IPS-18a (cell line): Measurements from ENCODE around the gene PRAF2.

Source experiments
- H3K27ac ChIP-seq: one replicate; pipeline ENCODE4 v1.5.1; 2013; ENCODE audit warnings: low read length
- H3K27me3 ChIP-seq: one replicate; pipeline ENCODE4 v1.6.1; 2013; ENCODE audit warnings: mild to moderate bottlenecking, low read length; ENCODE audit not compliant: control insufficient read depth, insufficient read depth
- H3K36me3 ChIP-seq: one replicate; pipeline ENCODE4 v1.6.1; 2013; ENCODE audit warnings: low read depth, low read length; ENCODE audit not compliant: control insufficient read depth
- H3K4me1 ChIP-seq: one replicate; pipeline ENCODE4 v1.6.1; 2013; ENCODE audit warnings: low read depth, low read length; ENCODE audit not compliant: control insufficient read depth
- H3K4me3 ChIP-seq: one replicate; pipeline ENCODE4 v1.5.1; 2013; ENCODE audit warnings: low read length
- H3K9ac ChIP-seq: one replicate; pipeline ENCODE4 v1.6.1; 2013; ENCODE audit warnings: mild to moderate bottlenecking, low read length, moderate library complexity
- H3K9me3 ChIP-seq: one replicate; pipeline ENCODE4 v1.6.1; 2013; ENCODE audit warnings: low read depth, low read length; ENCODE audit not compliant: control insufficient read depth

PRAF2 gene, protein sequence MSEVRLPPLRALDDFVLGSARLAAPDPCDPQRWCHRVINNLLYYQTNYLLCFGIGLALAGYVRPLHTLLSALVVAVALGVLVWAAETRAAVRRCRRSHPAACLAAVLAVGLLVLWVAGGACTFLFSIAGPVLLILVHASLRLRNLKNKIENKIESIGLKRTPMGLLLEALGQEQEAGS

GRCh38 chrX:49073601-49074575 is at the start of gene PRAF2:
Gene PRAF2, minus strand, starts transcription at chrX:49074002. Its CDS starts 15 bp downstream, at chrX:49073987.
- H3K9ac ChIP-seq, result peak within 1 kb of the TSS; percentile 36
- peaks cover 2% of the 10 kb centered on the region for H3K9me3 ChIP-seq
- no peaks in the 10 kb centered on the region for H3K4me1 ChIP-seq
- H3K4me3 ChIP-seq, result peak within 1 kb of the TSS; percentile 74
- no peaks in the 10 kb centered on the region for H3K27me3 ChIP-seq
- no peak within 1 kb of the TSS for H3K27ac ChIP-seq
- H3K36me3 ChIP-seq, result no peaks in the 10 kb centered on the region

GRCh38 chrX:49122499-49122898 is 48.7 kb upstream of the PRAF2 start:
- no peak overlapping the region for H3K27ac ChIP-seq
- no peak overlapping the region for H3K9ac ChIP-seq
- H3K4me1 ChIP-seq, result no peaks in the 10 kb centered on the region
- peak overlapping the region; percentile 68 for H3K4me3 ChIP-seq
- no peaks in the 10 kb centered on the region for H3K9me3 ChIP-seq
- no peaks in the 10 kb centered on the region for H3K27me3 ChIP-seq
- H3K36me3 ChIP-seq, result peaks cover 2% of the 10 kb centered on the region

DNA sequence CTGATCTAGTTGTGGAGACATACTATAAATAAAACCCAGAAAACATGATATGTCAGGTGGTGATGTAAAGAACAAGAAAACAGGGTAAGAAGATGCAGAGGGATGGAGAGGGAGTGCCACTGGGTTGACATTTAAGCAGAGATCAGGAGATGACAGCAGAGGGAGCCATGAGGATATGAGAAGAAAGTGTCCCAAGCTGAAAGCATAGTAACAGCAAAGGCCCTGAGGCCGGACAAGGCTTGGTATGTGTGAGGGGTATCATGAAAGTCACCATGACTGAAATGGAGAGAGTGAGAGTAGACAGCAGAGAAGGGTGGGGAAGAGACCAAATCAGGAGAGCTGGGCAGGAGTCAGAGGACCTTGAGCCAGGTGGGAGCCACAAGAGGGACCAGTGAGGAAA is 46.3 kb upstream of the PRAF2 start:
- Histone ChIP-seq H3K27me3 (no peaks in the 10 kb centered on the region), H3K9me3 (no peaks in the 10 kb centered on the region), H3K27ac (no peak overlapping the region), H3K36me3 (peaks cover 8% of the 10 kb centered on the region), H3K4me1 (no peaks in the 10 kb centered on the region), H3K9ac (no peak overlapping the region), H3K4me3 (no peak overlapping the region)

DNA sequence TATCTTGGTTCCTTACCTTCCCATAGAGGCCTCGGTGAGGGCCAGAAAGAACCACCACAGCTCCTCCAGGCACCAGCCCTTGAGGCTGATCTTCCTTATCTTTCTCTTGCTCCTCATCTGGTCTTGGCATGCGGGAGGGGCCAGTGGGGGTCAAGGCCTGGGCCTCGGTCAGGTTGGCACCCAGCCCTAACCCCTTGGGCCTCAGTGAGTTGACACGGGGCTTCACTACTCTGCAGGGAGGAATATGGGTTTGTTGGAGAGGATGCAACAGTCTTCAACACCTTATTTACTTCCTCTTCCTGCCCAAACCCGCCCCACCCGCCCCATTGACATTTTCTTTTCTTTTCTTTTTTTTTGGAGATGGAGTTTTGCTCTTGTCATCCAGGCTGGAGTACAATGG is 43.8 kb upstream of the PRAF2 start:
- Histone ChIP-seq H3K4me3 (no peak overlapping the region), H3K36me3 (peaks cover 18% of the 10 kb centered on the region), H3K9ac (no peak overlapping the region), H3K9me3 (peaks cover 3% of the 10 kb centered on the region), H3K4me1 (no peaks in the 10 kb centered on the region), H3K27ac (no peak overlapping the region), H3K27me3 (no peaks in the 10 kb centered on the region)

- H3K27ac ChIP-seq, result no peak overlapping the region
- no peak overlapping the region for H3K4me3 ChIP-seq
- peaks cover 3% of the 10 kb centered on the region for H3K9me3 ChIP-seq
- no peak overlapping the region for H3K9ac ChIP-seq
- no peaks in the 10 kb centered on the region for H3K27me3 ChIP-seq
- H3K4me1 ChIP-seq, result no peaks in the 10 kb centered on the region
- H3K36me3 ChIP-seq, result peaks cover 22% of the 10 kb centered on the region
These were observed 42.9 kb upstream of the PRAF2 start for GRCh38 chrX:49116716-49117115.

GRCh38 chrX:49116076-49116475 is 42.3 kb upstream of the PRAF2 start:
- Histone ChIP-seq H3K4me1 (no peaks in the 10 kb centered on the region), H3K4me3 (no peak overlapping the region), H3K9ac (no peak overlapping the region), H3K9me3 (peaks cover 3% of the 10 kb centered on the region), H3K27ac (no peak overlapping the region), H3K36me3 (peaks cover 22% of the 10 kb centered on the region), H3K27me3 (no peaks in the 10 kb centered on the region)

DNA sequence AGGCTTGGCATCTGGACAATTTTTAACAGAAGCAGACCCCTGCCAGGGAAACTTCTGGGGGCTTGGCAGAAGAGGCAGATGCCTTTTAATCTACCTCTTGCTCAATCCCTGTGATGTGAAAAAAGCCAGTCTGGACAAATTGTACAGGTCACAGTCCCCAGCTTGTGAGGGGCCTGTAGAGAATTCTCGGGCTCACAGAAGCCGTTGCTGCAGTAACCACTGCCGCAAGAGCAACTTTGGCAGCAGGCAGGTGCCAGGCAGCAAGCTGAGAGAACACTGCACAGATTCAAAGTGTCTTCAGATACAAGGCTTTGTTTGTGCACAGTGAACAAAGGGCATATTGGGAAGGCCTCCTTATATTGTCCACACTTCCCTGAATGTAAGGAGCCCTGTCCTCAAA is 38.0 kb upstream of the PRAF2 start:
- Histone ChIP-seq H3K27ac (no peak overlapping the region), H3K4me1 (no peaks in the 10 kb centered on the region), H3K9me3 (peaks cover 8% of the 10 kb centered on the region), H3K27me3 (no peaks in the 10 kb centered on the region), H3K4me3 (no peak overlapping the region), H3K36me3 (peaks cover 20% of the 10 kb centered on the region), H3K9ac (no peak overlapping the region)

DNA sequence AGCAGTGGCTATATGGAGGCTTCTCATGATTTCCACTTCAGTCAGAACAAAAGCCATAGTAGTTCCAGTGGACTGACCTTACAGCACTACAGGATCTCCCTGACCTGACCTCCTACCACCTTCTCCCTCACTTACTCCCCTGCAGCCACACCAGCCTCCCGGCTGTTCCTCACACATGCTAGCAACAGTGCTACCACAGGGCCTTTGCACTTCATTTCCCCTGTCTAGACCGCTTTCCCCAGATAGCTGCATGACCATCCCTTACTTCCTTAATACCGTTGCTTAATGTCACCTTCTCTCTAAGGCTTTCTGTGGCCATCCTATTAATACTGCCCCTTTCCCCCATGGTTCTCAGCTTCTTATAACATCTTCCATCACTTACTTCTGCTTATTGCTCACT is 36.6 kb upstream of the PRAF2 start:
- H3K9me3 ChIP-seq, result peaks cover 11% of the 10 kb centered on the region

GRCh38 chrX:49108641-49109040 is 34.8 kb upstream of the PRAF2 start:
- H3K4me3 ChIP-seq, result no peak overlapping the region
- H3K4me1 ChIP-seq, result no peaks in the 10 kb centered on the region
- H3K27ac ChIP-seq, result no peak overlapping the region
- peaks cover 11% of the 10 kb centered on the region for H3K9me3 ChIP-seq
- H3K36me3 ChIP-seq, result peaks cover 10% of the 10 kb centered on the region
- no peak overlapping the region for H3K9ac ChIP-seq
- no peaks in the 10 kb centered on the region for H3K27me3 ChIP-seq

More for the DNA sequence above, 36.6 kb upstream of the PRAF2 start:
- Histone ChIP-seq H3K27me3 (no peaks in the 10 kb centered on the region), H3K36me3 (peaks cover 14% of the 10 kb centered on the region), H3K4me3 (no peak overlapping the region), H3K4me1 (no peaks in the 10 kb centered on the region), H3K9ac (no peak overlapping the region), H3K27ac (no peak overlapping the region)

DNA sequence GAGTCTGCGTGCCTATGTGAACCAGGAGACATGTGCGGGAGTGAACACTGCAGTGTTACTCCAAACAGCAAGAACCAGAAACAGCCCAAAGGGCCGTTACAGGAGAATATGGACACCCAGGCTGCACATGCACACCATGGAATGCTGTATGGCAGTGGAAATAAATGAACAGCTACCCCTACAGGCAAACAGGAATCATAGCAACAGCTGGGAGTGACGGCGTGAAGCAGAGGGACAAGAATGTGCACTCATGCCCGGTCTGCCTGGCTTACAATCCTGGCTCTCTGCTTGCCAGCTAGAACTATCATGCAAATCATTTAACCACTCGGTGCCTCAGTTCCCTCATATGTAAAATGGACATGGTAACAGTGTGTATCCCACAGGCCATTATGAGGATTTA is 33.1 kb upstream of the PRAF2 start:
- H3K27ac ChIP-seq, result no peak overlapping the region
- H3K4me3 ChIP-seq, result no peak overlapping the region
- H3K4me1 ChIP-seq, result no peaks in the 10 kb centered on the region
- peaks cover 2% of the 10 kb centered on the region for H3K36me3 ChIP-seq
- H3K27me3 ChIP-seq, result no peaks in the 10 kb centered on the region
- H3K9me3 ChIP-seq, result peaks cover 13% of the 10 kb centered on the region
- no peak overlapping the region for H3K9ac ChIP-seq

GRCh38 chrX:49106296-49106695 is 32.5 kb upstream of the PRAF2 start:
- Histone ChIP-seq H3K27me3 (no peaks in the 10 kb centered on the region), H3K4me1 (no peaks in the 10 kb centered on the region), H3K36me3 (no peaks in the 10 kb centered on the region), H3K9ac (no peak overlapping the region), H3K9me3 (peaks cover 14% of the 10 kb centered on the region), H3K27ac (no peak overlapping the region), H3K4me3 (no peak overlapping the region)
